ENCODE results near the gene MBD5. TPM values are rescaled to one million over a fixed set of nuclear protein-coding genes. Genes with fewer than 3 reads are reported as not detected.

The MBD5 gene
- total RNA-seq, 1 experiment from 2014 or later, result 8.5 TPM

GRCh38 chr2:148350199-148350598 is 329.3 kb downstream of the MBD5 start:
- ChIA-PET CTCF (no interaction called here), POLR2A (ENCODE audit: unreplicated experiment) (no interaction called here)
- H4K20me1 ChIP-seq (ENCODE audit: low read length), result no peaks in the 10 kb centered on the region
- no peaks in the 10 kb centered on the region for H3K79me2 ChIP-seq (ENCODE audit: low read length)
- no peak overlapping the region for H2AFZ ChIP-seq (ENCODE audit: low read length)
- DNase-seq (no peak), ATAC-seq (no peak)
- H3K9ac ChIP-seq (ENCODE audit: low read length), result no peak overlapping the region
- H3F3A ChIP-seq (ENCODE audit: low read length, unreplicated experiment), result no peaks in the 10 kb centered on the region
- H3K27me3 ChIP-seq (ENCODE audit: low read length), result no peaks in the 10 kb centered on the region
- no peaks in the 10 kb centered on the region for H3K4me1 ChIP-seq (ENCODE audit: insufficient read depth, low read length)
- no peaks in the 10 kb centered on the region for H3K36me3 ChIP-seq (ENCODE audit: low read depth, low read length)
- intact Hi-C loops (cut with micrococcal nuclease), result no loop called here
- no TSS peak for BruUV-seq (replicated peaks)
- TF ChIP-seq, protein P1, sequence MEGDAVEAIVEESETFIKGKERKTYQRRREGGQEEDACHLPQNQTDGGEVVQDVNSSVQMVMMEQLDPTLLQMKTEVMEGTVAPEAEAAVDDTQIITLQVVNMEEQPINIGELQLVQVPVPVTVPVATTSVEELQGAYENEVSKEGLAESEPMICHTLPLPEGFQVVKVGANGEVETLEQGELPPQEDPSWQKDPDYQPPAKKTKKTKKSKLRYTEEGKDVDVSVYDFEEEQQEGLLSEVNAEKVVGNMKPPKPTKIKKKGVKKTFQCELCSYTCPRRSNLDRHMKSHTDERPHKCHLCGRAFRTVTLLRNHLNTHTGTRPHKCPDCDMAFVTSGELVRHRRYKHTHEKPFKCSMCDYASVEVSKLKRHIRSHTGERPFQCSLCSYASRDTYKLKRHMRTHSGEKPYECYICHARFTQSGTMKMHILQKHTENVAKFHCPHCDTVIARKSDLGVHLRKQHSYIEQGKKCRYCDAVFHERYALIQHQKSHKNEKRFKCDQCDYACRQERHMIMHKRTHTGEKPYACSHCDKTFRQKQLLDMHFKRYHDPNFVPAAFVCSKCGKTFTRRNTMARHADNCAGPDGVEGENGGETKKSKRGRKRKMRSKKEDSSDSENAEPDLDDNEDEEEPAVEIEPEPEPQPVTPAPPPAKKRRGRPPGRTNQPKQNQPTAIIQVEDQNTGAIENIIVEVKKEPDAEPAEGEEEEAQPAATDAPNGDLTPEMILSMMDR (conservative IDR thresholded peaks at IDR 0.05; ENCODE audit: low read depth, low read length), result no peak
- TF ChIP-seq EZH2phosphoT487 (IDR thresholded peaks at IDR 0.05; ENCODE audit: borderline replicate concordance, low read length) (no peak), EZH2 (IDR thresholded peaks at IDR 0.05; ENCODE audit: low read length, unreplicated experiment) (no peak)
- no peak overlapping the region for H3K27ac ChIP-seq (ENCODE audit: low read length)
- H3K9me2 ChIP-seq (replicated peaks; ENCODE audit: low read length), result no peaks in the 10 kb centered on the region
- no peak overlapping the region for H3K4me2 ChIP-seq (ENCODE audit: low read length)
- no peak overlapping the region for H3K4me3 ChIP-seq (ENCODE audit: low read length)
- H3K9me3 ChIP-seq (ENCODE audit: low read length), result no peaks in the 10 kb centered on the region

DNA sequence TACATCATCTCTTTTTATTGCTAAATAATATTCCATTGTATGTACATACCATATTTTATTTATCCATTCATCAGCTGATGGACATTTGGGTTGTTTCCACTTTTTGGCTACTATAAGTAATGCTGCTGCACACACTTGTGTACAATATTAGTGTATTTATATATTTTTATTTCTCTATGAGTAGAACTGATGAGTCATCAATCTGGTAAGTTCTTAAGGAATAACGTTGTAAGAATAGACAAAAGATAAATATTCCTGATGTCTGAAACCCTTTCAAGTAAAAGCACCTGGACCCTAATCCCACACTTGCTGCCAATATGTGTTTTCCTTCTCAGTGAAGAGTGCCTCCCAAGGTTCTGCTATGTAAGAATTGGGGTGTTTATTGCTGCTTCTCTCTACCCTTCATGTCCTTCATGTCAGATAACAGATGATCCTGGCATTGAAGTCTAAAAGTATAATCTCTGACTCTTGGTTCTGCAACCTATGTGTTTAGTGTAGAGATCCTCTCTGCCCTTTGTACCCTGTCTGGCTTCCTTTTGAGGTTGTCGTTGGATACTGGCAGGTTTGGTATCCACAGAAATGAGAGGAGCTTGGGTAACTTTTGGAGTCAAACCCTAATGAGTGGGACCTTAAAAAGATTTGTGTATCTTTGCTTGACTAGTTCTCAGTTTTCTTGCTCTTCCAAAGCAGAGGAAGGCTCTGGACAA is 330.7 kb downstream of the MBD5 start:
- TF ChIP-seq, protein P1 (conservative IDR thresholded peaks at IDR 0.05; ENCODE audit: low read depth, low read length), result no peak
- TF ChIP-seq EZH2phosphoT487 (IDR thresholded peaks at IDR 0.05; ENCODE audit: borderline replicate concordance, low read length) (no peak), EZH2 (IDR thresholded peaks at IDR 0.05; ENCODE audit: low read length, unreplicated experiment) (no peak)
- intact Hi-C loops (cut with micrococcal nuclease), result no loop called here
- H3K36me3 ChIP-seq (ENCODE audit: low read depth, low read length), result no peaks in the 10 kb centered on the region
- H3K4me3 ChIP-seq (ENCODE audit: low read length), result no peak overlapping the region
- no peaks in the 10 kb centered on the region for H3F3A ChIP-seq (ENCODE audit: low read length, unreplicated experiment)
- H4K20me1 ChIP-seq (ENCODE audit: low read length), result no peaks in the 10 kb centered on the region
- no peak overlapping the region for H3K27ac ChIP-seq (ENCODE audit: low read length)
- no peak overlapping the region for H3K9ac ChIP-seq (ENCODE audit: low read length)
- no peaks in the 10 kb centered on the region for H3K27me3 ChIP-seq (ENCODE audit: low read length)
- no TSS peak for BruUV-seq (replicated peaks)
- CTCF ChIA-PET, result no interaction called here
- H3K9me2 ChIP-seq (replicated peaks; ENCODE audit: low read length), result no peaks in the 10 kb centered on the region
- DNase-seq (no peak), ATAC-seq (no peak)
- H3K4me2 ChIP-seq (ENCODE audit: low read length), result no peak overlapping the region
- H3K79me2 ChIP-seq (ENCODE audit: low read length), result no peaks in the 10 kb centered on the region
- POLR2A ChIA-PET (ENCODE audit: unreplicated experiment), result no interaction called here
- no peak overlapping the region for H2AFZ ChIP-seq (ENCODE audit: low read length)
- no peaks in the 10 kb centered on the region for H3K9me3 ChIP-seq (ENCODE audit: low read length)
- H3K4me1 ChIP-seq (ENCODE audit: insufficient read depth, low read length), result no peaks in the 10 kb centered on the region

DNA sequence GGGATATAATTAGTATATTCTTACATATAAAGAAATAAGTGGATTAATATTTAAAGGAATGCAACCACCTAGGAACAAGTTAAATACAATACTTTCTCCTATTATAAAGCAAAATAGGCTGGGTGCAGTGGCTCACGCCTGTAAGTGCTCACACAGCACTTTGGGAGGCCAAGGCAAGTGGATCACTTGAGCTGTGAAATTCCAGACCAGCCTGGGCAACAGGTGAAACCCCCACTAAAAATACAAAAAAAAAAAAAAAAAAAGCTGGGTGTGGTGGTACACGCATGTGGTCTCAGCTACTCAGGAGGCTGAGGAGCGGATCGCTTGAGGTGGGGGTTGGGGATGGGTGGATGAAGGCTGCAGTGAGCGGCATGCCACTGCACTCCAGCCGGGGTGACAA is 337.5 kb downstream of the MBD5 start:
- Histone ChIP-seq H3K79me2 (ENCODE audit: low read length) (no peaks in the 10 kb centered on the region), H3K9ac (ENCODE audit: low read length) (no peak overlapping the region), H4K20me1 (ENCODE audit: low read length) (no peaks in the 10 kb centered on the region), H3K4me2 (ENCODE audit: low read length) (no peak overlapping the region), H2AFZ (ENCODE audit: low read length) (no peak overlapping the region), H3K36me3 (ENCODE audit: low read depth, low read length) (no peaks in the 10 kb centered on the region), H3K4me1 (ENCODE audit: insufficient read depth, low read length) (no peaks in the 10 kb centered on the region), H3K27me3 (ENCODE audit: low read length) (no peaks in the 10 kb centered on the region), H3K9me2 (replicated peaks; ENCODE audit: low read length) (no peaks in the 10 kb centered on the region), H3K4me3 (ENCODE audit: low read length) (no peak overlapping the region), H3K27ac (ENCODE audit: low read length) (no peak overlapping the region), H3F3A (ENCODE audit: low read length, unreplicated experiment) (no peaks in the 10 kb centered on the region), H3K9me3 (ENCODE audit: low read length) (no peaks in the 10 kb centered on the region)
- ChIA-PET POLR2A (ENCODE audit: unreplicated experiment) (no interaction called here), CTCF (no interaction called here)
- ATAC-seq (no peak), DNase-seq (no peak)
- TF ChIP-seq, protein P1 (conservative IDR thresholded peaks at IDR 0.05; ENCODE audit: low read depth, low read length), result no peak
- TF ChIP-seq EZH2phosphoT487 (IDR thresholded peaks at IDR 0.05; ENCODE audit: borderline replicate concordance, low read length) (no peak), EZH2 (IDR thresholded peaks at IDR 0.05; ENCODE audit: low read length, unreplicated experiment) (no peak)
- BruUV-seq (replicated peaks), result no TSS peak
- intact Hi-C loops (cut with micrococcal nuclease), result no loop called here
